ENCODE measurements around the gene SV2C. TPM values are rescaled to one million over a fixed set of nuclear protein-coding genes. Genes with fewer than 3 reads are reported as not detected.

Gene SV2C
- total RNA-seq, 2 donors from 2014 or later, result 0.52 TPM; not detected in 1

DNA sequence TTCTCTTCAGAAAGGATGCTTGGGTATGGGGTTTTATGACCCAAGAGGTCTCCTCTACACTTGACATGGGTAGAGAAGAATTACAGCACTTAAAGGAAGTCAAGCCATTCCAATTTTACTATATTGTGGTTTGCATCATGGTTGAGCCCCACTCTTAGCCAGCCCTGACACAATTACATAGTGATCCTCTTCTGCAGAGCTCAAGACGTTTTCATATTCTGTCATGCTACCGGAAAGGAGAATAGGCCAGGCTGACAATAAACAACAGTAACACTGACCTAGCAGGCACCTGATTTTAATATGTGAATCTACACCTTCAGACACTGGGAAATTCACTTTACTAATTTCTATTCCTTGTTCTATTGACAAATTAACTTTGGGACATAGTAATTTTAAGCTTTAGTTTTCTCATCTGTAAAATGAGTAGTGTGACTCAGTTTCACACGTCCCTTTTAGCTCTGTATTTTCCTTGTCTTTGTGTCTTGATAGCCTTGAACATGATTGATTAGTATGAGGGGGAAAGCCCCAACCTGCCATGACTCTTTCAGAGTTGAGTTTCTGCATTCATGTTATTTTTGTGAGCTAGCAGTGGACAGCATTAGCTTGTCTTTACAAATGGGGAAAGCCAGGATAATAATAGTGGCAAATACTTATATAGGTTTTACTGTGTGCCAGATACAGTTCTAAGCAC, 83.8 kb downstream of the SV2C start:
- Histone ChIP-seq H3K36me3 (replicated peaks in 1 of 2; ENCODE audit: insufficient read depth in 1 of 2, low read depth in 2 of 2) (no peaks in the 10 kb centered on the region), H3K4me3 (no peak overlapping the region), H3K4me1 (no peaks in the 10 kb centered on the region), H3K27ac (no peak overlapping the region), H3K27me3 (no peaks in the 10 kb centered on the region), H3K9me3 (no peaks in the 10 kb centered on the region)
- no peak for ATAC-seq
- intact Hi-C loops (cut with DNase I), result no loop called here
- no peak for DNase-seq
- whole genome bisulfite sequencing, 2 donors, result 53% methylated on average over 3 of the region's 3 CpGs
- no peak for TF ChIP-seq POLR2A (IDR thresholded peaks at IDR 0.05)
- TF ChIP-seq CTCF (IDR thresholded peaks at IDR 0.05), result no peak

DNA sequence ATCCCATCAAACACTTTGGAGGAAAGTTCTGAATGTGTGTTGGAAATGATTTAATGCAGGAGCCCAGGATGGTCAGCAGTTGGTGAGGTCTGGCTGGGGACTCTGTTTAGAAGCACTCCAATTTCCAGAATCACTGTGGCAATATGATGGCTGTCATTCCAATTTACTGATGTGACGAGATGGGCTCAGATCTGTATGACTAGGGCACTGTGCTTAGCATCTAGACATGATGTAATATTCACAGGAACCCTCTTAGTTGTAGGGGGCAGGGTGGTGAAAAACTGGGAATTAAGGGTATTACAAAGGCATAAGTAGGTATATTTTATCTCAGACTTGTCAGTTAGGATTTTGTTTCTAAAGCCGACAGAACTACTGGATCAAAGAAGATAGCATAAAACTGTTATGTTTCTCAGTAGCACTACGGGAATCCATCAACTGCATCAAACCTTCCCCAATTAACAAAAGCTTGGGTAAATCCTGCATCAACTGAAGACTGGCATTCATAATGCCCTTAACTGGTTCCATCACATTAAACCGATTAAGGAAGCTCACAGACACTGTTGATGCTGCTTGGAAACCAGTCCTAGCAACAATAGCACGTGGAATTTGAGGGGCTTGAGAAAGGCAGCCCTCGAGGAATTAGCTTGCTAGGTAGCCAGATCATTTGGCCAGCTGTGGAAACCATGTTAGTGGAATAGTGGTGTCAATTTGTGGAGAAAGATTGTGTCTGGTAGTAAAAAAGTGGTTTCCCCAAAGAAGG, 86.1 kb downstream of the SV2C start:
- Histone ChIP-seq H3K36me3 (replicated peaks in 1 of 2; ENCODE audit: insufficient read depth in 1 of 2, low read depth in 2 of 2) (no peaks in the 10 kb centered on the region), H3K27me3 (no peaks in the 10 kb centered on the region), H3K4me3 (no peak overlapping the region), H3K4me1 (no peaks in the 10 kb centered on the region), H3K27ac (no peak overlapping the region), H3K9me3 (no peaks in the 10 kb centered on the region)
- ATAC-seq (no peak), DNase-seq (no peak)
- intact Hi-C loops (cut with DNase I), result no loop called here
- 68 to 69% methylated on average over 6 of the region's 6 CpGs for WGBS, 2 donors
- TF ChIP-seq POLR2A (IDR thresholded peaks at IDR 0.05) (no peak), CTCF (IDR thresholded peaks at IDR 0.05) (no peak)

GRCh38 chr5:76174101-76174500, 90.9 kb downstream of the SV2C start:
- Histone ChIP-seq H3K9me3 (no peaks in the 10 kb centered on the region), H3K27me3 (no peaks in the 10 kb centered on the region), H3K36me3 (replicated peaks in 1 of 2; ENCODE audit: insufficient read depth in 1 of 2, low read depth in 2 of 2) (no peaks in the 10 kb centered on the region), H3K27ac (no peak overlapping the region), H3K4me1 (no peaks in the 10 kb centered on the region), H3K4me3 (no peak overlapping the region)
- TF ChIP-seq POLR2A (IDR thresholded peaks at IDR 0.05) (no peak), CTCF (IDR thresholded peaks at IDR 0.05) (no peak)
- 90 to 97% methylated on average over 23 of the region's 23 CpGs for WGBS, 2 donors
- intact Hi-C loops (cut with DNase I), result loop anchor here (10.0 kb wide), 1 partner anchor 439 kb away; no protein-coding TSS in a partner anchor
- no peak for DNase-seq
- ATAC-seq, result no peak

- WGBS, 2 donors, result 16 to 18% methylated on average over 6 of the region's 6 CpGs
- TF ChIP-seq CTCF (IDR thresholded peaks at IDR 0.05) (peak; percentile 60 to 78 (median 72)), POLR2A (IDR thresholded peaks at IDR 0.05) (no peak)
- DNase-seq, result peak; percentile 65 to 78 (median 68)
- intact Hi-C loops (cut with DNase I), result loop anchor here (10.0 kb wide), 1 partner anchor 440 kb away; no protein-coding TSS in a partner anchor
- Histone ChIP-seq H3K9me3 (no peaks in the 10 kb centered on the region), H3K36me3 (replicated peaks in 1 of 2; ENCODE audit: insufficient read depth in 1 of 2, low read depth in 2 of 2) (no peaks in the 10 kb centered on the region), H3K27ac (no peak overlapping the region), H3K4me1 (no peaks in the 10 kb centered on the region), H3K4me3 (no peak overlapping the region), H3K27me3 (no peaks in the 10 kb centered on the region)
- ATAC-seq, result peak; percentile 53
These were observed 92.0 kb downstream of the SV2C start for GRCh38 chr5:76175051-76175666.
